Measurements from ENCODE around the gene NDUFB8.
A peak's percentile ranks its signal among the peaks of the same experiment; 100 is the strongest.

The NDUFB8 gene

DNA sequence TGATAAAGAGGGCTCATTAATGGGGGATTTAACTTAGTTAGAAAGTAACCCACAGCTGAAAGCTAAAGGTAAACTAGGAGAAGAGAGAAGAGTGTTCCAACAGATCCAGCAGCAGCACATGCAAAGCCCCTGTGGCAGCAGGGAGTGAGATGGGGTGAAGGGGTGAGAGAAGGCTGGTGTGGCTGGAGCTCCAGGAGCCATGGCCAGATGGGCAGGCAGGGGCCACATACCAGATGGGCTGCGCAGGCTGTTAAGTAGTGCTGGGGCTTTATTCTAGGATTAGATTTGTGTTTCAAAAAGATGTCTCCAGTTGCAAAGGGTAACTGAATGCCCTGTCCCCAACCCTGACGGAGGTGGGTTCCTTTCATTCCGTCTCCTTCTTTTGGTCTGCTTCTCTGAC lies 39.2 kb upstream of the NDUFB8 start:
- Histone ChIP-seq H3K9me2 (replicated peaks; ENCODE audit: control insufficient read depth, low read length) (no peaks in the 10 kb centered on the region), H3K27ac (ENCODE audit: low read depth, low read length) (no peak overlapping the region), H3K4me1 (ENCODE audit: control insufficient read depth, low read length) (no peaks in the 10 kb centered on the region), H3F3A (ENCODE audit: control insufficient read depth, insufficient read depth) (no peaks in the 10 kb centered on the region), H3K27me3 (ENCODE audit: control insufficient read depth, low read length) (peaks cover 70% of the 10 kb centered on the region), H3K4me2 (ENCODE audit: low read length) (no peak overlapping the region), H4K20me1 (ENCODE audit: control insufficient read depth, insufficient read depth, low read depth, low read length) (peaks cover 3% of the 10 kb centered on the region; the same call in 1 of the 2 replicates), H3K9me3 (ENCODE audit: control insufficient read depth, insufficient read depth, low read length) (no peaks in the 10 kb centered on the region), H3K36me3 (ENCODE audit: control insufficient read depth, low read length) (no peaks in the 10 kb centered on the region), H3K79me2 (ENCODE audit: control insufficient read depth, low read length) (no peaks in the 10 kb centered on the region), H3K4me3 (ENCODE audit: low read length) (no peak overlapping the region)
- TF ChIP-seq EZH2phosphoT487 (IDR thresholded peaks at IDR 0.05; ENCODE audit: borderline replicate concordance, low read length) (no peak), CTCF (IDR thresholded peaks at IDR 0.05; ENCODE audit: low read depth, low read length, poor library complexity, severe bottlenecking) (no peak)

GRCh38 chr10:100567826-100568225 lies 38.2 kb upstream of the NDUFB8 start:
- peaks cover 3% of the 10 kb centered on the region; the same call in 1 of the 2 replicates for H4K20me1 ChIP-seq (ENCODE audit: control insufficient read depth, insufficient read depth, low read depth, low read length)
- no peaks in the 10 kb centered on the region for H3K4me1 ChIP-seq (ENCODE audit: control insufficient read depth, low read length)
- TF ChIP-seq CTCF (IDR thresholded peaks at IDR 0.05; ENCODE audit: low read depth, low read length, poor library complexity, severe bottlenecking) = no peak
- 0 out of 2 replicates have a peak, but pooled peaks have one; percentile 37 for TF ChIP-seq EZH2phosphoT487 (IDR thresholded peaks at IDR 0.05; ENCODE audit: borderline replicate concordance, low read length)
- H3K4me3 ChIP-seq (ENCODE audit: low read length) = no peak overlapping the region
- no peaks in the 10 kb centered on the region for H3K9me2 ChIP-seq (replicated peaks; ENCODE audit: control insufficient read depth, low read length)
- H3K36me3 ChIP-seq (ENCODE audit: control insufficient read depth, low read length) = no peaks in the 10 kb centered on the region
- H3K79me2 ChIP-seq (ENCODE audit: control insufficient read depth, low read length) = no peaks in the 10 kb centered on the region
- no peaks in the 10 kb centered on the region for H3F3A ChIP-seq (ENCODE audit: control insufficient read depth, insufficient read depth)
- H3K9me3 ChIP-seq (ENCODE audit: control insufficient read depth, insufficient read depth, low read length) = no peaks in the 10 kb centered on the region
- no peak overlapping the region for H3K27ac ChIP-seq (ENCODE audit: low read depth, low read length)
- peaks cover 61% of the 10 kb centered on the region for H3K27me3 ChIP-seq (ENCODE audit: control insufficient read depth, low read length)
- H3K4me2 ChIP-seq (ENCODE audit: low read length) = no peak overlapping the region

GRCh38 chr10:100567249-100567648 lies 37.6 kb upstream of the NDUFB8 start:
- peaks cover 58% of the 10 kb centered on the region for H3K27me3 ChIP-seq (ENCODE audit: control insufficient read depth, low read length)
- no peaks in the 10 kb centered on the region for H3K9me3 ChIP-seq (ENCODE audit: control insufficient read depth, insufficient read depth, low read length)
- no peak overlapping the region for H3K4me2 ChIP-seq (ENCODE audit: low read length)
- H3K36me3 ChIP-seq (ENCODE audit: control insufficient read depth, low read length) = no peaks in the 10 kb centered on the region
- peaks cover 3% of the 10 kb centered on the region; the same call in 1 of the 2 replicates for H4K20me1 ChIP-seq (ENCODE audit: control insufficient read depth, insufficient read depth, low read depth, low read length)
- no peak overlapping the region for H3K27ac ChIP-seq (ENCODE audit: low read depth, low read length)
- no peak overlapping the region for H3K4me3 ChIP-seq (ENCODE audit: low read length)
- no peak for TF ChIP-seq CTCF (IDR thresholded peaks at IDR 0.05; ENCODE audit: low read depth, low read length, poor library complexity, severe bottlenecking)
- no peak for TF ChIP-seq EZH2phosphoT487 (IDR thresholded peaks at IDR 0.05; ENCODE audit: borderline replicate concordance, low read length)
- no peaks in the 10 kb centered on the region for H3K79me2 ChIP-seq (ENCODE audit: control insufficient read depth, low read length)
- H3F3A ChIP-seq (ENCODE audit: control insufficient read depth, insufficient read depth) = no peaks in the 10 kb centered on the region
- H3K4me1 ChIP-seq (ENCODE audit: control insufficient read depth, low read length) = no peaks in the 10 kb centered on the region
- no peaks in the 10 kb centered on the region for H3K9me2 ChIP-seq (replicated peaks; ENCODE audit: control insufficient read depth, low read length)

All from DOHH2 (cell line).